Measurements from ENCODE around the gene ZNF181.

DNA sequence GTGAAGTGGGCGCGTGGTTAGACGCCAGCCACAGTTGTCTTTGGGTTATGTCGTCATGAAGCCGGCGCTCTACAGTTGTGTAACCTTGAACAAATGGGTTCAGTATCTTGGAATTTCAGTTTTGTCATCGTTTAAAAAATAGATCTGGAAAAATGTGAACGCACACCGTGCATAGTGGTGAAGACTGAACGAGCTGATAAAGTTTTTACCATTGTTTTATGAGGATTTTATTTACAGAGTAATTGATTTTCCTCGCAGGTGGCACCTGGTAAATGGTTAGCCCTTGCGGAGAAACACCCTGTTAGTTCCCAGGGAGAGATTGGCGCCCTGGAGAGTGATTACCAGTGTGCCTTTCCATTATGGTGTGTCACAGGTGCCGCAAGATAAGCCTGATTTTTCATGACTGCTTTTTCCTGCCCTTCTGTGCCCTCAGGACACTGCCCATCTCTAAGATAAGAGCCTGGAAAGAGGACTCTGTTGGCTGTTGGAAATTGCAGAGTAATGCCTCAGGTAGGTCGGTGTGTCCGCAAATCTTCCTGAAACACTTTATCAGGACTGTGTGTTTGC, 577 bp downstream of the ZNF181 start:
- TF ChIP-seq KDM5A (IDR thresholded peaks at IDR 0.05) (no peak), POLR2AphosphoS2 (conservative IDR thresholded peaks at IDR 0.05; ENCODE audit: low read length) (no peak), TP53 (CRISPR knock-in tag; IDR thresholded peaks at IDR 0.05) (no peak), PHF8 (IDR thresholded peaks at IDR 0.05; ENCODE audit: borderline replicate concordance, low read depth) (no peak), MAZ (IDR thresholded peaks at IDR 0.05; ENCODE audit: borderline replicate concordance, low read depth, low read length) (no peak), POLR2A (IDR thresholded peaks at IDR 0.05; ENCODE audit: low read length) (no peak)
- TF ChIP-seq, protein P1, sequence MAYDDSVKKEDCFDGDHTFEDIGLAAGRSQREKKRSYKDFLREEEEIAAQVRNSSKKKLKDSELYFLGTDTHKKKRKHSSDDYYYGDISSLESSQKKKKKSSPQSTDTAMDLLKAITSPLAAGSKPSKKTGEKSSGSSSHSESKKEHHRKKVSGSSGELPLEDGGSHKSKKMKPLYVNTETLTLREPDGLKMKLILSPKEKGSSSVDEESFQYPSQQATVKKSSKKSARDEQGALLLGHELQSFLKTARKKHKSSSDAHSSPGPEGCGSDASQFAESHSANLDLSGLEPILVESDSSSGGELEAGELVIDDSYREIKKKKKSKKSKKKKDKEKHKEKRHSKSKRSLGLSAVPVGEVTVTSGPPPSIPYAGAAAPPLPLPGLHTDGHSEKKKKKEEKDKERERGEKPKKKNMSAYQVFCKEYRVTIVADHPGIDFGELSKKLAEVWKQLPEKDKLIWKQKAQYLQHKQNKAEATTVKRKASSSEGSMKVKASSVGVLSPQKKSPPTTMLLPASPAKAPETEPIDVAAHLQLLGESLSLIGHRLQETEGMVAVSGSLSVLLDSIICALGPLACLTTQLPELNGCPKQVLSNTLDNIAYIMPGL (CRISPR knock-in tag; IDR thresholded peaks at IDR 0.05; ENCODE audit: borderline replicate concordance), result no peak
- TF ChIP-seq, protein P2, sequence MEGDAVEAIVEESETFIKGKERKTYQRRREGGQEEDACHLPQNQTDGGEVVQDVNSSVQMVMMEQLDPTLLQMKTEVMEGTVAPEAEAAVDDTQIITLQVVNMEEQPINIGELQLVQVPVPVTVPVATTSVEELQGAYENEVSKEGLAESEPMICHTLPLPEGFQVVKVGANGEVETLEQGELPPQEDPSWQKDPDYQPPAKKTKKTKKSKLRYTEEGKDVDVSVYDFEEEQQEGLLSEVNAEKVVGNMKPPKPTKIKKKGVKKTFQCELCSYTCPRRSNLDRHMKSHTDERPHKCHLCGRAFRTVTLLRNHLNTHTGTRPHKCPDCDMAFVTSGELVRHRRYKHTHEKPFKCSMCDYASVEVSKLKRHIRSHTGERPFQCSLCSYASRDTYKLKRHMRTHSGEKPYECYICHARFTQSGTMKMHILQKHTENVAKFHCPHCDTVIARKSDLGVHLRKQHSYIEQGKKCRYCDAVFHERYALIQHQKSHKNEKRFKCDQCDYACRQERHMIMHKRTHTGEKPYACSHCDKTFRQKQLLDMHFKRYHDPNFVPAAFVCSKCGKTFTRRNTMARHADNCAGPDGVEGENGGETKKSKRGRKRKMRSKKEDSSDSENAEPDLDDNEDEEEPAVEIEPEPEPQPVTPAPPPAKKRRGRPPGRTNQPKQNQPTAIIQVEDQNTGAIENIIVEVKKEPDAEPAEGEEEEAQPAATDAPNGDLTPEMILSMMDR (IDR thresholded peaks at IDR 0.05), result no peak
- TF ChIP-seq, protein P3, sequence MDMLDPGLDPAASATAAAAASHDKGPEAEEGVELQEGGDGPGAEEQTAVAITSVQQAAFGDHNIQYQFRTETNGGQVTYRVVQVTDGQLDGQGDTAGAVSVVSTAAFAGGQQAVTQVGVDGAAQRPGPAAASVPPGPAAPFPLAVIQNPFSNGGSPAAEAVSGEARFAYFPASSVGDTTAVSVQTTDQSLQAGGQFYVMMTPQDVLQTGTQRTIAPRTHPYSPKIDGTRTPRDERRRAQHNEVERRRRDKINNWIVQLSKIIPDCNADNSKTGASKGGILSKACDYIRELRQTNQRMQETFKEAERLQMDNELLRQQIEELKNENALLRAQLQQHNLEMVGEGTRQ (IDR thresholded peaks at IDR 0.05), result peak; percentile 35; the same call in 1 of the 2 replicates
- TF ChIP-seq, protein P4, sequence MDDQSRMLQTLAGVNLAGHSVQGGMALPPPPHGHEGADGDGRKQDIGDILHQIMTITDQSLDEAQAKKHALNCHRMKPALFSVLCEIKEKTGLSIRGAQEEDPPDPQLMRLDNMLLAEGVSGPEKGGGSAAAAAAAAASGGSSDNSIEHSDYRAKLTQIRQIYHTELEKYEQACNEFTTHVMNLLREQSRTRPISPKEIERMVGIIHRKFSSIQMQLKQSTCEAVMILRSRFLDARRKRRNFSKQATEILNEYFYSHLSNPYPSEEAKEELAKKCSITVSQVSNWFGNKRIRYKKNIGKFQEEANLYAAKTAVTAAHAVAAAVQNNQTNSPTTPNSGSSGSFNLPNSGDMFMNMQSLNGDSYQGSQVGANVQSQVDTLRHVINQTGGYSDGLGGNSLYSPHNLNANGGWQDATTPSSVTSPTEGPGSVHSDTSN (IDR thresholded peaks at IDR 0.05), result no peak

Data from A549 (cell line).